ENCODE results near the gene CWF19L1.

Gene CWF19L1

DNA sequence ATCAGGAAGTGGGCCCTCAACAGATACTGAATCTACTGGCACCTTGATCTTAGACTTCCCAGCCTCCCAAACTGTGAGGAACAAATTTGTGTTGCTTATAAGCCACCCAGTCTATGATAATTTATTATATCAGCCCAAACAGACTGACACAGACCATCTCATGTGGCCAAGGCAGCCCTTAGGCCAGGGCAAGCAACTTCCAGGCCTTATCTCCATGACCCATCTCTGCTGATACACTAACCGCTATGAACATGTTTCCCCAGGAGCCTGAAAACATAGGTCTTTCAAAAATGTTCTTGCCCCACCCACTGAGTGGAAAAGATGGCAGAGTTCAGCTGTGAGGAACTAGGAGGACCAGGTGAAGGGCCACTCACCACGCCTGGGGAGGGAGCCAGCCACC is 22.2 kb upstream of the CWF19L1 start:
- Histone ChIP-seq H4K20me1 (ENCODE audit: insufficient read depth, low read length, poor library complexity, severe bottlenecking) (peaks cover 5% of the 10 kb centered on the region), H3K4me1 (ENCODE audit: insufficient read depth, low read length, poor library complexity, severe bottlenecking) (peaks cover 19% of the 10 kb centered on the region), H3K4me3 (ENCODE audit: low read length, poor library complexity, severe bottlenecking) (no peak overlapping the region), H3K9me3 (ENCODE audit: insufficient read depth, low read depth, low read length) (no peaks in the 10 kb centered on the region), H2AFZ (ENCODE audit: low read length) (no peak overlapping the region), H3K27me3 (ENCODE audit: insufficient read depth, low read length, poor library complexity, severe bottlenecking) (no peaks in the 10 kb centered on the region), H3K9me2 (replicated peaks; ENCODE audit: low read depth, low read length) (no peaks in the 10 kb centered on the region), H3F3A (ENCODE audit: low read depth) (no peaks in the 10 kb centered on the region), H3K79me2 (ENCODE audit: insufficient read depth, low read length) (peaks cover 17% of the 10 kb centered on the region), H3K36me3 (ENCODE audit: insufficient read depth, low read length) (no peaks in the 10 kb centered on the region), H3K9ac (ENCODE audit: low read depth, low read length, poor library complexity, severe bottlenecking) (no peak overlapping the region), H3K4me2 (ENCODE audit: low read depth, low read length, poor library complexity, severe bottlenecking) (no peak overlapping the region)
- TF ChIP-seq EZH2phosphoT487 (IDR thresholded peaks at IDR 0.05; ENCODE audit: borderline replicate concordance) (no peak), CTCF (conservative IDR thresholded peaks at IDR 0.05; ENCODE audit: low read length) (no peak)

DNA sequence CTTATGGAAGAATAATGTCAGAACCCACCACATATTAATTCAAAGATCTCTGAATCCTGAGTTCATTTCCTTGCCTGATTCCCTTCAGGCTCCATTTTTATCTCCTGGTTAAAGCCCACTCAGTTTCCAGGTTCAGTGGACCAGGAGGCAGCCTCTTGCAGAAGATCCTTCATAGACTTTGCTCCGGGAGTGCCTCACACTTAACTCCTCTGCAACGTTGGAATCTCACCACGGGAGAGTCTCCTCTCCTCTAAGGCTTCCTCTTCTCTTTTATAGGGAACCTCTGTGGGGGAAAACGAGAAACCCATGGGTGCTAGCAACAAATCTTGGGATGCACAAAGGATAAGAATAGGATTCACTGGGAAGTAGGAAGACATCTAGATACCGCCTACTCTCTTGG is 20.8 kb upstream of the CWF19L1 start:
- peaks cover 29% of the 10 kb centered on the region for H3K4me1 ChIP-seq (ENCODE audit: insufficient read depth, low read length, poor library complexity, severe bottlenecking)
- H2AFZ ChIP-seq (ENCODE audit: low read length), result no peak overlapping the region
- H3K9me2 ChIP-seq (replicated peaks; ENCODE audit: low read depth, low read length), result no peaks in the 10 kb centered on the region
- no peaks in the 10 kb centered on the region for H3K27me3 ChIP-seq (ENCODE audit: insufficient read depth, low read length, poor library complexity, severe bottlenecking)
- H4K20me1 ChIP-seq (ENCODE audit: insufficient read depth, low read length, poor library complexity, severe bottlenecking), result peaks cover 11% of the 10 kb centered on the region
- H3F3A ChIP-seq (ENCODE audit: low read depth), result no peaks in the 10 kb centered on the region
- H3K79me2 ChIP-seq (ENCODE audit: insufficient read depth, low read length), result peaks cover 31% of the 10 kb centered on the region
- no peak overlapping the region for H3K9ac ChIP-seq (ENCODE audit: low read depth, low read length, poor library complexity, severe bottlenecking)
- no peak for TF ChIP-seq EZH2phosphoT487 (IDR thresholded peaks at IDR 0.05; ENCODE audit: borderline replicate concordance)
- TF ChIP-seq CTCF (conservative IDR thresholded peaks at IDR 0.05; ENCODE audit: low read length), result no peak
- H3K36me3 ChIP-seq (ENCODE audit: insufficient read depth, low read length), result no peaks in the 10 kb centered on the region
- H3K4me3 ChIP-seq (ENCODE audit: low read length, poor library complexity, severe bottlenecking), result no peak overlapping the region
- H3K9me3 ChIP-seq (ENCODE audit: insufficient read depth, low read depth, low read length), result no peaks in the 10 kb centered on the region
- H3K4me2 ChIP-seq (ENCODE audit: low read depth, low read length, poor library complexity, severe bottlenecking), result no peak overlapping the region

- Histone ChIP-seq H3K9ac (ENCODE audit: low read depth, low read length, poor library complexity, severe bottlenecking) (no peak overlapping the region), H3K36me3 (ENCODE audit: insufficient read depth, low read length) (no peaks in the 10 kb centered on the region), H3K9me2 (replicated peaks; ENCODE audit: low read depth, low read length) (no peaks in the 10 kb centered on the region), H4K20me1 (ENCODE audit: insufficient read depth, low read length, poor library complexity, severe bottlenecking) (peaks cover 11% of the 10 kb centered on the region), H2AFZ (ENCODE audit: low read length) (no peak overlapping the region), H3K79me2 (ENCODE audit: insufficient read depth, low read length) (peaks cover 36% of the 10 kb centered on the region), H3K4me3 (ENCODE audit: low read length, poor library complexity, severe bottlenecking) (no peak overlapping the region), H3K27me3 (ENCODE audit: insufficient read depth, low read length, poor library complexity, severe bottlenecking) (no peaks in the 10 kb centered on the region), H3K4me2 (ENCODE audit: low read depth, low read length, poor library complexity, severe bottlenecking) (no peak overlapping the region), H3F3A (ENCODE audit: low read depth) (no peaks in the 10 kb centered on the region), H3K4me1 (ENCODE audit: insufficient read depth, low read length, poor library complexity, severe bottlenecking) (peaks cover 33% of the 10 kb centered on the region), H3K9me3 (ENCODE audit: insufficient read depth, low read depth, low read length) (no peaks in the 10 kb centered on the region)
- TF ChIP-seq EZH2phosphoT487 (IDR thresholded peaks at IDR 0.05; ENCODE audit: borderline replicate concordance) (no peak), CTCF (conservative IDR thresholded peaks at IDR 0.05; ENCODE audit: low read length) (no peak)
Measured at GRCh38 chr10:100287756-100288155, 20.3 kb upstream of the CWF19L1 start.

Data from Loucy (cell line).